Progenitor cell of endocrine pancreas (in vitro differentiated cells): Measurements from ENCODE around the gene HYAL1. TPM values are rescaled to one million over a fixed set of nuclear protein-coding genes. Genes with fewer than 3 reads are reported as not detected.
A peak's percentile ranks its signal among the peaks of the same experiment; 100 is the strongest.
"Not testable (repeated sequence)": the region's sequence is repeated elsewhere in the genome, so short reads cannot be mapped to it uniquely, and the experiment has no call there.

ENCODE experiments used
- DNase-seq: peaks from one replicate; pipeline ENCODE4 v3.0.0; 2021; ENCODE audit warnings: low spot score; ENCODE audit not compliant: unreplicated experiment
- H3K27ac Mint-ChIP-seq: 2 replicates; pipeline ENCODE4 v1.8.0; 2021; ENCODE audit warnings: mild to moderate bottlenecking, moderate library complexity, mixed read lengths
- H3K27me3 Mint-ChIP-seq: 2 replicates; pipeline ENCODE4 v1.8.0; 2021; ENCODE audit warnings: mixed read lengths
- H3K36me3 Mint-ChIP-seq: 2 replicates; pipeline ENCODE4 v1.8.0; 2022; ENCODE audit warnings: mixed read lengths; ENCODE audit not compliant: insufficient read depth
- H3K4me1 Mint-ChIP-seq: 2 replicates; pipeline ENCODE4 v1.8.0; 2021; ENCODE audit warnings: low read depth, mixed read lengths
- H3K4me3 Mint-ChIP-seq: 2 replicates; pipeline ENCODE4 v1.8.0; 2021; ENCODE audit warnings: low read depth, mild to moderate bottlenecking, moderate library complexity, mixed read lengths
- H3K9me3 Mint-ChIP-seq: 2 replicates; pipeline ENCODE4 v1.8.0; 2021; ENCODE audit warnings: low read depth, mixed read lengths
- CTCF ChIP-seq: fragments of 200-600 bp; sonication (generic); IDR thresholded peaks from one replicate; pipeline ENCODE4 v1.5.0; 2021; ENCODE audit warnings: antibody characterized with exemption, mild to moderate bottlenecking; ENCODE audit not compliant: unreplicated experiment
- total RNA-seq: library from RNA; stranded (reverse); gene quantifications from 2 replicates; pipeline ENCODE4 v1.2.1, GENCODE V29; 2021

The HYAL1 gene
- total RNA-seq, 1 donor from 2014 or later, result 3.1 TPM

GRCh38 chr3:50264383-50264963 is 38.9 kb downstream of the HYAL1 start:
- Mint-ChIP-seq H3K4me3 (peak overlapping the region; percentile 35), H3K36me3 (no peaks in the 10 kb centered on the region), H3K27me3 (peaks cover 3% of the 10 kb centered on the region), H3K9me3 (no peaks in the 10 kb centered on the region), H3K4me1 (peaks cover 38% of the 10 kb centered on the region), H3K27ac (peak overlapping the region; percentile 98)
- peak; percentile 77 for DNase-seq
- TF ChIP-seq CTCF, result no peak

GRCh38 chr3:50263478-50264382 is 39.6 kb downstream of the HYAL1 start:
- Mint-ChIP-seq H3K4me3 (peak overlapping the region; percentile 35), H3K36me3 (no peaks in the 10 kb centered on the region), H3K4me1 (peaks cover 42% of the 10 kb centered on the region), H3K27me3 (peaks cover 2% of the 10 kb centered on the region), H3K9me3 (no peaks in the 10 kb centered on the region), H3K27ac (peak overlapping the region; percentile 98)
- TF ChIP-seq CTCF, result no peak
- DNase-seq, result no peak

- H3K4me3 Mint-ChIP-seq, result no peak overlapping the region
- DNase-seq, result no peak
- H3K36me3 Mint-ChIP-seq, result peaks cover 2% of the 10 kb centered on the region
- TF ChIP-seq CTCF, result no peak
- H3K27ac Mint-ChIP-seq, result peak overlapping the region; percentile 86
- H3K27me3 Mint-ChIP-seq, result no peaks in the 10 kb centered on the region
- no peaks in the 10 kb centered on the region for H3K9me3 Mint-ChIP-seq
- peaks cover 43% of the 10 kb centered on the region for H3K4me1 Mint-ChIP-seq
Observed at GRCh38 chr3:50262778-50263177, 40.6 kb downstream of the HYAL1 start.

GRCh38 chr3:50262200-50262599 is 41.2 kb downstream of the HYAL1 start:
- H3K9me3 Mint-ChIP-seq, H3K36me3 Mint-ChIP-seq, DNase-seq, H3K27me3 Mint-ChIP-seq, H3K4me3 Mint-ChIP-seq: not testable (repeated sequence)
- Mint-ChIP-seq H3K27ac (peak overlapping the region; percentile 96), H3K4me1 (peaks cover 43% of the 10 kb centered on the region)

GRCh38 chr3:50261505-50261904 is 41.9 kb downstream of the HYAL1 start:
- peak overlapping the region; percentile 56 for H3K4me3 Mint-ChIP-seq
- peak overlapping the region; percentile 96 for H3K27ac Mint-ChIP-seq
- H3K36me3 Mint-ChIP-seq, result peaks cover 10% of the 10 kb centered on the region
- H3K9me3 Mint-ChIP-seq, result no peaks in the 10 kb centered on the region
- H3K4me1 Mint-ChIP-seq, result peaks cover 47% of the 10 kb centered on the region
- no peaks in the 10 kb centered on the region for H3K27me3 Mint-ChIP-seq
- TF ChIP-seq CTCF, result no peak
- no peak for DNase-seq
